Caco-2 (cell line): ENCODE results near the gene ZNF385C. TPM values are rescaled to one million over a fixed set of nuclear protein-coding genes. Genes with fewer than 3 reads are reported as not detected.

Experiments used
- BruUV-seq: library from RNA; stranded (reverse); fragments of 400-500 nt; replicated peaks from 2 replicates; lab custom pipeline; 2021; lab: Mats Ljungman, UMichigan
- CTCF ChIA-PET: fragments of 300-600 bp; sonication (Branson Sonifier 250); formaldehyde crosslinking; loops from one replicate; lab custom pipeline; 2022; ENCODE audit warnings: antibody characterized with exemption; lab: Charles Lee
- POLR2A ChIA-PET: fragments of 300-600 bp; sonication (Branson Sonifier 250); formaldehyde crosslinking; loops from one replicate; lab custom pipeline; 2022; ENCODE audit warnings: antibody characterized with exemption; lab: Charles Lee
- DNase-seq, 2 experiments: peaks; one replicate each; pipeline versions ENCODE4 v3.0.0 to v3.0.0-alpha.2; 2020 to 2022
- H3K27me3 ChIP-seq: replicated peaks from 2 replicates; pipeline ENCODE4 v1.6.0; 2011; ENCODE audit warnings: low read length; ENCODE audit not compliant: control insufficient read depth, insufficient read depth
- H3K36me3 ChIP-seq: 2 replicates; pipeline ENCODE4 v1.5.1; 2011; ENCODE audit warnings: low read length; ENCODE audit not compliant: control insufficient read depth, insufficient read depth
- H3K4me1 ChIP-seq: fragments of 250-450 bp; sonication (Bioruptor Pico); 2 replicates; pipeline ENCODE4 v1.5.1; 2020; ENCODE audit warnings: mild to moderate bottlenecking
- H3K4me3 ChIP-seq: 2 replicates; pipeline ENCODE4 v1.5.1; 2011; ENCODE audit warnings: low read depth, mild to moderate bottlenecking, control low read depth, low read length
- H3K9me3 ChIP-seq: fragments of 250-450 bp; sonication (Bioruptor Pico); 2 replicates; pipeline ENCODE4 v1.5.1; 2020; ENCODE audit warnings: mild to moderate bottlenecking, moderate library complexity
- H3K27ac Mint-ChIP-seq: one replicate; pipeline ENCODE4 v1.8.0; 2022; ENCODE audit warnings: mixed read lengths; ENCODE audit not compliant: unreplicated experiment
- H3K27me3 Mint-ChIP-seq: one replicate; pipeline ENCODE4 v1.8.0; 2022; ENCODE audit warnings: mixed read lengths; ENCODE audit not compliant: insufficient read depth, unreplicated experiment
- H3K36me3 Mint-ChIP-seq: one replicate; pipeline ENCODE4 v1.8.0; 2022; ENCODE audit warnings: mild to moderate bottlenecking, mixed read lengths; ENCODE audit not compliant: insufficient read depth, unreplicated experiment
- H3K4me1 Mint-ChIP-seq: one replicate; pipeline ENCODE4 v1.8.0; 2022; ENCODE audit warnings: low read depth, mixed read lengths; ENCODE audit not compliant: unreplicated experiment
- H3K4me3 Mint-ChIP-seq: one replicate; pipeline ENCODE4 v1.8.0; 2022; ENCODE audit warnings: mild to moderate bottlenecking, moderate library complexity, mixed read lengths; ENCODE audit not compliant: unreplicated experiment
- H3K9me3 Mint-ChIP-seq: one replicate; pipeline ENCODE4 v1.8.0; 2022; ENCODE audit warnings: mixed read lengths; ENCODE audit not compliant: unreplicated experiment
- intact Hi-C: fragments of 100-400 bp; cut with micrococcal nuclease; formaldehyde crosslinking; loops from one replicate; pipeline ENCODE4 v1.10.0; 2022; ENCODE audit not compliant: unreplicated experiment
- total RNA-seq: library from RNA; stranded (reverse); gene quantifications from 2 replicates; pipeline ENCODE4 v1.2.3, GENCODE V29; 2022
- TF ChIP-seq, protein P1 (sequence below), 2 experiments: fragments of 200-600 bp in 1 of 2; IDR thresholded peaks; 1 replicate in 1 of 2; 2 replicates in 1 of 2; pipeline versions ENCODE4 v1.5.1 to v1.8.0; 2011 to 2022; ENCODE audit warnings: antibody characterized with exemption in 1 of 2, control low read depth in 1 of 2, inconsistent platforms in 1 of 2, low read depth in 1 of 2, low read length in 1 of 2, mild to moderate bottlenecking in 1 of 2, moderate library complexity in 1 of 2; ENCODE audit not compliant: insufficient read depth in 1 of 2, severe bottlenecking in 1 of 2, unreplicated experiment in 1 of 2

The ZNF385C gene
- total RNA-seq, 1 experiment from 2014 or later, result 1.5 TPM

DNA sequence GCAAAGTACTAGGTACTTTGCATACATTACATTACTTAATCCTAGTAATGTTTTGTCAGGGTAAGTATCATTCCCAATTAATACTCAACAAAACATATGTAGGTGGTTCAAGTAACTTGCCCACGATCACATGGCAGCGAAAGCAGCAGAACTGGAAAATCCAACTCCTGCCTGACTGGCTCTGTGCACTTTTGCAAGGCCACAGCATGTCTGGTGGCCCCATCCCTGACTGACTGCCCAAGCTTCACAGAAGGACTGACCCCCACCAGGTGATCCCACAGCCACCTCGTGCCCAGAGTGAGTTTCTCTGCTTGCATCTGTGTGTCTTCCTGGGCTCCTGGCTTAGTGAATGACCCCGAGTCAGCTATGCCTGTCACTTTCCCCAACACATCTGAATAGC is 120.3 kb downstream of the ZNF385C start:
- Mint-ChIP-seq H3K27me3 (no peaks in the 10 kb centered on the region), H3K4me1 (no peaks in the 10 kb centered on the region), H3K27ac (no peak overlapping the region), H3K9me3 (no peaks in the 10 kb centered on the region), H3K4me3 (no peak overlapping the region), H3K36me3 (peaks cover 98% of the 10 kb centered on the region)
- no TSS peak for BruUV-seq
- Histone ChIP-seq H3K4me1 (0 out of 2 replicates have a peak, but pooled peaks cover 4% of the 10 kb centered on the region), H3K4me3 (no peak overlapping the region), H3K27me3 (no peaks in the 10 kb centered on the region), H3K9me3 (no peaks in the 10 kb centered on the region), H3K36me3 (peaks cover 8% of the 10 kb centered on the region)
- TF ChIP-seq, protein P1, sequence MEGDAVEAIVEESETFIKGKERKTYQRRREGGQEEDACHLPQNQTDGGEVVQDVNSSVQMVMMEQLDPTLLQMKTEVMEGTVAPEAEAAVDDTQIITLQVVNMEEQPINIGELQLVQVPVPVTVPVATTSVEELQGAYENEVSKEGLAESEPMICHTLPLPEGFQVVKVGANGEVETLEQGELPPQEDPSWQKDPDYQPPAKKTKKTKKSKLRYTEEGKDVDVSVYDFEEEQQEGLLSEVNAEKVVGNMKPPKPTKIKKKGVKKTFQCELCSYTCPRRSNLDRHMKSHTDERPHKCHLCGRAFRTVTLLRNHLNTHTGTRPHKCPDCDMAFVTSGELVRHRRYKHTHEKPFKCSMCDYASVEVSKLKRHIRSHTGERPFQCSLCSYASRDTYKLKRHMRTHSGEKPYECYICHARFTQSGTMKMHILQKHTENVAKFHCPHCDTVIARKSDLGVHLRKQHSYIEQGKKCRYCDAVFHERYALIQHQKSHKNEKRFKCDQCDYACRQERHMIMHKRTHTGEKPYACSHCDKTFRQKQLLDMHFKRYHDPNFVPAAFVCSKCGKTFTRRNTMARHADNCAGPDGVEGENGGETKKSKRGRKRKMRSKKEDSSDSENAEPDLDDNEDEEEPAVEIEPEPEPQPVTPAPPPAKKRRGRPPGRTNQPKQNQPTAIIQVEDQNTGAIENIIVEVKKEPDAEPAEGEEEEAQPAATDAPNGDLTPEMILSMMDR (IDR thresholded peaks at IDR 0.05; ENCODE audit: insufficient read depth in 1 of 2, low read depth in 1 of 2, low read length in 1 of 2, severe bottlenecking in 1 of 2, unreplicated experiment in 1 of 2), result no peak
- intact Hi-C loops, result no loop called here
- POLR2A ChIA-PET, result no interaction called here
- CTCF ChIA-PET, result interaction anchor here (1.0 kb wide), 1 partner anchor 31 kb away, joined by 4 read pairs; no protein-coding TSS in a partner anchor
- no peak for DNase-seq

DNA sequence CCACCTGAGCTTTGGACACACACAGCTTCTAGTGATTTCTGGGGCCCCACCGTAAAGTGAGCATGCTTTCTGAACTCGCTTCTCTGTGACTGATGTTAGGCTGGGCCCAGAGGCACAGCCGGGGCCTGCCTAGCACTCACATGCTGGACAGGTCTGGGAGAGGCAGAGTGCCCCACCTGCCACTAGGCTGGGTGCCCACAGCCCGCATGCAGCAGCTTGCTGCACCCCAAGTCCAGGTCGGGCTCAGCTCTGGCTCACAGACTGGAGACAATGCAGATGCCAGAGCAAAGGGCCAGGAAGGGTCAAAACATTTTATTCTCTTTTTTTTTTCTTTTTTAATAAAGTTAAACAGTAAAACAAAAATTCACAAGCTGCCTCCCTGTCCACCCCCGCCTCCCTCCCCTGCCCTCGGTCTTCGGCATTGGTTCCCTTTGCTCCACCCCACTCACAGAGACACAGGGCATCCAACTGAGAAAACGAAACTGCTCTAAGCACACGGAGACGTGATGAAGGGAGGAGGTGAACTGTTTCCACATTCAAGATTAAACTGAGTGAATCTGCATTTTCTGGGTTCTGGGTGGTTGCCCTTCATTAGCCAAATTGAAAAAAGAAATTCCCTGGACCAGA is 122.0 kb downstream of the ZNF385C start:
- H3K9me3 ChIP-seq, result no peaks in the 10 kb centered on the region
- CTCF ChIA-PET, result no interaction called here
- POLR2A ChIA-PET, result no interaction called here
- H3K4me3 ChIP-seq, result no peak overlapping the region
- no peaks in the 10 kb centered on the region for H3K27me3 ChIP-seq
- no peaks in the 10 kb centered on the region for H3K27me3 Mint-ChIP-seq
- H3K36me3 Mint-ChIP-seq, result peaks cover 97% of the 10 kb centered on the region
- intact Hi-C loops, result no loop called here
- H3K36me3 ChIP-seq, result peaks cover 10% of the 10 kb centered on the region
- 0 out of 2 replicates have a peak, but pooled peaks cover 4% of the 10 kb centered on the region for H3K4me1 ChIP-seq
- no peak overlapping the region for H3K27ac Mint-ChIP-seq
- DNase-seq, result no peak
- no peak overlapping the region for H3K4me3 Mint-ChIP-seq
- H3K9me3 Mint-ChIP-seq, result no peaks in the 10 kb centered on the region
- no TSS peak for BruUV-seq
- TF ChIP-seq, protein P1 (IDR thresholded peaks at IDR 0.05; ENCODE audit: insufficient read depth in 1 of 2, low read depth in 1 of 2, low read length in 1 of 2, severe bottlenecking in 1 of 2, unreplicated experiment in 1 of 2), result no peak
- H3K4me1 Mint-ChIP-seq, result peaks cover 6% of the 10 kb centered on the region

Other genes with a start within 250 kb of the ZNF385C start
- gene KLHL11, start 233.1 kb downstream of the ZNF385C start, total RNA-seq, result 20.3 and 22.2 TPM in 2 replicates
- 246 and 252 TPM in 2 replicates for gene ACLY, start 179.5 kb downstream of the ZNF385C start, total RNA-seq
- 0.98 and 1.3 TPM in 2 replicates for gene ODAD4, start 167.9 kb downstream of the ZNF385C start, total RNA-seq
- gene CNP, start 131.7 kb downstream of the ZNF385C start, total RNA-seq, result 90.1 and 94.5 TPM in 2 replicates
- 147 and 156 TPM in 2 replicates for gene DNAJC7, start 81.0 kb downstream of the ZNF385C start, total RNA-seq
- gene NKIRAS2, start 78.4 kb downstream of the ZNF385C start, total RNA-seq, result 51.6 and 55.0 TPM in 2 replicates
- 3.8 and 4.7 TPM in 2 replicates for gene C17orf113, start 47.9 kb downstream of the ZNF385C start, total RNA-seq
- gene DHX58, start 14.2 kb upstream of the ZNF385C start, total RNA-seq, result 0.79 TPM in 2 replicates
- 46.5 and 56.2 TPM in 2 replicates for gene KAT2A, start 22.9 kb upstream of the ZNF385C start, total RNA-seq
- gene HSPB9, start 24.3 kb upstream of the ZNF385C start, total RNA-seq, result not detected in 2 replicates
- 151 and 155 TPM in 2 replicates for gene RAB5C, start 56.5 kb upstream of the ZNF385C start, total RNA-seq
- gene KCNH4, start 82.7 kb upstream of the ZNF385C start, total RNA-seq, result 0.07 and 0.37 TPM in 2 replicates
- not detected in 2 replicates for gene HCRT, start 87.0 kb upstream of the ZNF385C start, total RNA-seq
- gene GHDC, start 96.0 kb upstream of the ZNF385C start, total RNA-seq, result 17.7 and 21.4 TPM in 2 replicates
- gene STAT5B, start 177.9 kb upstream of the ZNF385C start, total RNA-seq, result 41.4 and 46.9 TPM in 2 replicates
- gene STAT5A, start 190.0 kb upstream of the ZNF385C start, total RNA-seq, result 2.4 and 3.2 TPM in 2 replicates